Erythroblast (primary cell): ENCODE results near the gene OR6C65.
"Not testable (repeated sequence)": the region's sequence is repeated elsewhere in the genome, so short reads cannot be mapped to it uniquely, and the experiment has no call there.

ENCODE experiments used
- DNase-seq, 2 experiments: peaks; one replicate each; lab custom pipeline; 2025; lab: John Stamatoyannopoulos, UW
- GATA1 ChIP-seq: IDR thresholded peaks from 2 replicates; pipeline ENCODE4 v1.6.1; 2011; ENCODE audit warnings: low read depth, mild to moderate bottlenecking, control low read depth, low read length, moderate library complexity
- POLR2A ChIP-seq: IDR thresholded peaks from 2 replicates; pipeline ENCODE4 v1.6.1; 2011; ENCODE audit warnings: mild to moderate bottlenecking, low read length

The OR6C65 gene

DNA sequence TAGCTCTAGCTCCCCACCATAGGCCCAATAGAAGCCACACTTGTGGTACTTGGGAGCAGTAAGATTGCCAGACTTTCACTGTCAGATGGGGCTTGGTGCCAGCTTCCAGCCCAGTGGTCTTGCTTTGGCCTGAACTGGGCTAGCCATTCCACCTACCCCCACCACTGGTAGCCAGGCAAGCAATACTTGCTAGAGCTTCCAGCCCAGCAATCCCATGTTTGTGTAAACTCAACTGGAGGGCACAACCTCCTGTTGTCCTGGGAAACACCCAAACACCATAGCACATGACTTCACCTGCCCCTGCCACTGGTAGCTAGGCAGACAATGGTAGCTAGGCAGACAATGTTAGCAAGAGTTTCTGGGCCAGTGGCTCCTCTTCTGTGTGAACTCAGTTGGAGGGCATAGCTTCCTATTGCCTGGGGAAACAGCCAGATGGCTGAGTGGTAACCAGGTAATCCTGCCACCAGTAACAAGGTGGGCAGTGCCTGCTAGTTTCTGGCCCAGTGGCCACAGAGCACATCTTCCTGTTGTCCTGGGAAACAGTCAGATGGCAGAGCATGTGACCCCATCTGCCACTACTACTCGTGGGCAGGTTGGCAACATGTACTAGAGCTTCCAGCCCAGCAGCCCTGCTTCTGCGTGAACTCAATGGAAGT is 20.1 kb downstream of the OR6C65 start:
- no peak for TF ChIP-seq GATA1
- no peak for DNase-seq

GRCh38 chr12:55425954-55426353 is 25.6 kb downstream of the OR6C65 start, which contains the start of gene OR6C76:
Gene OR6C76, plus strand, starts transcription at chr12:55426254. Its CDS starts 0 bp downstream, at chr12:55426254.
- no peak for DNase-seq
- TF ChIP-seq POLR2A (no peak), GATA1 (no peak)

GRCh38 chr12:55428331-55429243 is 28.3 kb downstream of the OR6C65 start:
- no peak for DNase-seq
- TF ChIP-seq GATA1 = no peak
- no peak for TF ChIP-seq POLR2A

- DNase-seq = not testable (repeated sequence)
Observed at GRCh38 chr12:55441233-55441632, 40.9 kb downstream of the OR6C65 start.

DNA sequence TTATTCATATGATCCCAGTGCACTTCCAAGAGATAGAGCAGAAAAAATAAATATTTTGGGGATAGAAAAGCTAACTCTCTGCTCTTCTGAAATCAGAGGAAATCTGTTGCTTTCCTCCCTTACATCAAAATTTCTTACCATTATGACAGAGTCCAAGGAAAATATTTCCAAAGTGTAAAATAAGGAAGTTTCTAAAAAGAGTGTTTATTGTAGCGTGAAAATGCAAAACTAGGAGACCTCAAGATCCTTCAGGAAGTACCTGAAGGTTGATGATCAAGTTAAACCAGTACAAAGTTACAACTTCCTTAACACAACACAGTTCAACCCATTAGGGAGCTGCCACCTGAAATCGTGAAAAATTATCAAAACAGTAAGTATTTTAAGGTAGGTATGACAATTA is 43.4 kb downstream of the OR6C65 start, which contains the start of gene OR6C2:
Gene OR6C2 (plus strand): TSS at position 301 of the 400 bp plus-strand sequence. CDS start 8,138 bp downstream, outside the sequence.
- no peak for TF ChIP-seq POLR2A
- no peak for TF ChIP-seq GATA1
- no peak for DNase-seq

- no peak for DNase-seq
Observed at GRCh38 chr12:55445357-55445756, 45.0 kb downstream of the OR6C65 start.

DNA sequence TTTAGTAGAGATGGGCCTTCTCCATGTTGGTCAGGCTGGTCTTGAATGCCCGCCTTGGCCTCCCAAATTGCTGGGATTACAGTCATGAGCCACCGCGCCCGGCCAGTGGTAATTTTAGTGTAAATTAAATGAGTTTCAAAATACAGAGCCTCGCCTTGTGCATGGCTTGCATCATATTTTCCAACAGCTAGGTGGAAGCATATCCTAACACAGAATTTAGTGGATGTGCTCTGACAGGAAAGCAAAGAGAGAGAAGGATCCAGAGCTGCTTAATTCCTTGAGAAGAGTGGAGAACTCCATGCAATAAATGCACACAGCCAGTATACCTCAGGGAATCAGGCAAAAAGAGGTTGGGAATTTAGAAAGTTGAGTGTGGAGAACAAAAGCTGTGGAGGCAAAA is 46.0 kb downstream of the OR6C65 start:
- DNase-seq = no peak
- no peak for TF ChIP-seq POLR2A

More at GRCh38 chr12:55445357-55445756, 45.0 kb downstream of the OR6C65 start:
- TF ChIP-seq POLR2A = no peak
- TF ChIP-seq GATA1 = no peak

- TF ChIP-seq POLR2A (no peak), GATA1 (no peak)
- DNase-seq = no peak
Observed at GRCh38 chr12:55448825-55449224, 48.5 kb downstream of the OR6C65 start.
